Aorta (tissue), 5 donors: ENCODE measurements around the gene TMEM54. TPM values are rescaled to one million over a fixed set of nuclear protein-coding genes. Genes with fewer than 3 reads are reported as not detected.

Experiments
- ATAC-seq: fragments of 200-7000 bp; cut with Tn5 transposase; one replicate; pipeline ENCODE4 v1.9.1; 2022; ENCODE audit warnings: moderate library complexity; ENCODE audit not compliant: low FRiP score
- DNase-seq, 2 donors: peaks; one replicate each; pipeline ENCODE4 v3.0.0-alpha.2; 2020
- H3K27ac ChIP-seq, 2 donors: one replicate each; pipeline ENCODE4 v1.5.1; 2013; ENCODE audit warnings: low read length in 2 of 2, mild to moderate bottlenecking in 2 of 2, moderate library complexity in 2 of 2, control low read depth in 1 of 2, inconsistent platforms in 1 of 2, low read depth in 1 of 2
- H3K27me3 ChIP-seq, 2 donors: one replicate each; pipeline ENCODE4 v1.6.1; 2013; ENCODE audit warnings: control low read depth in 1 of 2, low read length in 1 of 2, mild to moderate bottlenecking in 1 of 2, moderate library complexity in 1 of 2; ENCODE audit not compliant: insufficient read depth in 2 of 2, control insufficient read depth in 1 of 2
- H3K36me3 ChIP-seq, 2 donors: one replicate each; pipeline ENCODE4 v1.6.1; 2013; ENCODE audit warnings: control low read depth in 1 of 2, low read length in 1 of 2, mild to moderate bottlenecking in 1 of 2; ENCODE audit not compliant: insufficient read depth in 2 of 2, control insufficient read depth in 1 of 2
- H3K4me1 ChIP-seq, 2 donors: one replicate each; pipeline ENCODE4 v1.6.1; 2013; ENCODE audit warnings: low read length in 2 of 2, control low read depth in 1 of 2, mild to moderate bottlenecking in 1 of 2, moderate library complexity in 1 of 2; ENCODE audit not compliant: insufficient read depth in 2 of 2, control insufficient read depth in 1 of 2
- H3K4me3 ChIP-seq, 2 donors: one replicate each; pipeline ENCODE4 v1.5.1; 2013; ENCODE audit warnings: low read length in 2 of 2, control low read depth in 1 of 2, mild to moderate bottlenecking in 1 of 2
- H3K9me3 ChIP-seq: one replicate; pipeline ENCODE4 v1.6.1; 2013; ENCODE audit warnings: mild to moderate bottlenecking, low read length; ENCODE audit not compliant: control insufficient read depth
- WGBS, 2 donors: extraction: QIAGEN DNeasy Blood & Tissue Kit; methylation state at CpG; one replicate each; pipeline ENCODE4 v1.1.7; 2013; 5-methylcytosine and 5-hydroxymethylcytosine counted together
- intact Hi-C, 2 donors: fragments of 100-400 bp; cut with DNase I; formaldehyde crosslinking; loops; one replicate each; pipeline versions ENCODE4 v1.14.2 to v1.15.0; 2022
- polyA plus RNA-seq, 2 donors: library from polyadenylated mRNA; stranded (reverse); fragments of 200-250 nt; gene quantifications; one replicate each; pipeline ENCODE4 v1.2.3, GENCODE V29; 2013
- total RNA-seq, 2 donors: library from RNA; stranded (reverse); fragmentation: NEBNext Ultra II Directional; extraction: Animal tissue kit (Norgen Biotek cat#: 25700); gene quantifications; one replicate each; pipeline ENCODE4 v1.2.1, GENCODE V29; 2021
- donor health status: healthy with polysubstance abuse.
- donor health status: Bipolar disorder and iron deficiency.
- donor health status: DM: no; HTN: no; CAD: no.
- donor health status: DM: no; HTN: no; CAD: no.
- donor health status: DM: yes; HTN: yes; CAD: no.

Gene TMEM54
- total and polyA plus RNA-seq, 4 donors = 21.1 to 77.5 (median 24.5) TPM

GRCh38 chr1:32884726-32885125 is 16.5 kb downstream of the TMEM54 start:
- DNase-seq = no peak
- Histone ChIP-seq H3K9me3 (no peaks in the 10 kb centered on the region), H3K27me3 (no peaks in the 10 kb centered on the region), H3K4me3 (no peak overlapping the region), H3K4me1 (no peaks in the 10 kb centered on the region), H3K36me3 (no peaks in the 10 kb centered on the region), H3K27ac (no peak overlapping the region)
- 45 to 54% methylated on average over 12 of the region's 12 CpGs for WGBS, 2 donors
- intact Hi-C loops = no loop called here
- ATAC-seq = no peak

- 88% methylated on average over 4 of the region's 4 CpGs for WGBS, 2 donors
- DNase-seq (no peak), ATAC-seq (no peak)
- intact Hi-C loops = no loop called here
- Histone ChIP-seq H3K4me1 (no peaks in the 10 kb centered on the region), H3K4me3 (no peak overlapping the region), H3K27me3 (no peaks in the 10 kb centered on the region), H3K9me3 (no peaks in the 10 kb centered on the region), H3K36me3 (no peaks in the 10 kb centered on the region), H3K27ac (no peak overlapping the region)
Measured at GRCh38 chr1:32884032-32884372, 17.2 kb downstream of the TMEM54 start.

- intact Hi-C loops = no loop called here
- Histone ChIP-seq H3K27ac (no peak overlapping the region), H3K4me1 (no peaks in the 10 kb centered on the region), H3K27me3 (no peaks in the 10 kb centered on the region), H3K9me3 (no peaks in the 10 kb centered on the region), H3K4me3 (no peak overlapping the region), H3K36me3 (no peaks in the 10 kb centered on the region)
- ATAC-seq (no peak), DNase-seq (no peak)
- WGBS, 2 donors = 92 to 95% methylated on average over 7 of the region's 7 CpGs
Measured at GRCh38 chr1:32883338-32884031, 17.7 kb downstream of the TMEM54 start.

GRCh38 chr1:32881871-32882850 is 19.0 kb downstream of the TMEM54 start:
- no peak overlapping the region for H3K27ac ChIP-seq
- intact Hi-C loops = no loop called here
- H3K4me3 ChIP-seq = no peak overlapping the region
- DNase-seq = peak in 1 of 2 donors; percentile 88
- H3K9me3 ChIP-seq = no peaks in the 10 kb centered on the region
- WGBS, 2 donors = 2 to 4% methylated on average over 22 of the region's 22 CpGs
- H3K27me3 ChIP-seq = no peaks in the 10 kb centered on the region
- peak; percentile 72 for ATAC-seq
- H3K4me1 ChIP-seq = no peaks in the 10 kb centered on the region
- H3K36me3 ChIP-seq = no peaks in the 10 kb centered on the region

- DNase-seq (peak in 1 of 2 donors; percentile 45), ATAC-seq (no peak)
- intact Hi-C loops = no loop called here
- Histone ChIP-seq H3K27ac (no peak overlapping the region), H3K27me3 (no peaks in the 10 kb centered on the region), H3K9me3 (no peaks in the 10 kb centered on the region), H3K4me1 (no peaks in the 10 kb centered on the region), H3K4me3 (no peak overlapping the region), H3K36me3 (no peaks in the 10 kb centered on the region)
- WGBS, 2 donors = 14 to 22% methylated on average over 5 of the region's 5 CpGs
Measured at GRCh38 chr1:32881291-32881690, 19.9 kb downstream of the TMEM54 start.

- Histone ChIP-seq H3K36me3 (no peaks in the 10 kb centered on the region), H3K4me3 (no peak overlapping the region), H3K9me3 (no peaks in the 10 kb centered on the region), H3K4me1 (no peaks in the 10 kb centered on the region), H3K27me3 (no peaks in the 10 kb centered on the region), H3K27ac (no peak overlapping the region)
- intact Hi-C loops = no loop called here
- DNase-seq (peak in 1 of 2 donors; percentile 61), ATAC-seq (no peak)
- WGBS, 2 donors = 89 to 95% methylated on average over 5 of the region's 5 CpGs
Measured at GRCh38 chr1:32878637-32879041, 22.6 kb downstream of the TMEM54 start.

GRCh38 chr1:32878183-32878582 is 23.0 kb downstream of the TMEM54 start:
- Histone ChIP-seq H3K4me1 (no peaks in the 10 kb centered on the region), H3K27ac (no peak overlapping the region), H3K4me3 (no peak overlapping the region), H3K27me3 (no peaks in the 10 kb centered on the region), H3K36me3 (no peaks in the 10 kb centered on the region), H3K9me3 (no peaks in the 10 kb centered on the region)
- WGBS, 2 donors = 65 to 71% methylated on average over 6 of the region's 6 CpGs
- ATAC-seq (no peak), DNase-seq (peak in 1 of 2 donors; percentile 56)
- intact Hi-C loops = no loop called here

- 56 to 57% methylated on average over 13 of the region's 13 CpGs for WGBS, 2 donors
- intact Hi-C loops = no loop called here
- Histone ChIP-seq H3K27ac (no peak overlapping the region), H3K4me1 (peaks cover 0 to under 1% of the 10 kb centered on the region in 2 donors), H3K27me3 (no peaks in the 10 kb centered on the region), H3K9me3 (no peaks in the 10 kb centered on the region), H3K36me3 (no peaks in the 10 kb centered on the region), H3K4me3 (no peak overlapping the region)
- ATAC-seq (no peak), DNase-seq (peak in 1 of 2 donors; percentile 42)
Measured at GRCh38 chr1:32877211-32878110, 23.7 kb downstream of the TMEM54 start.
